SU-DHL-6 (cell line): Measurements from ENCODE around the gene PRDM16.

ENCODE experiments used
- H2AFZ ChIP-seq: fragments of 200-600 bp; sonication (generic); 2 replicates; pipeline ENCODE4 v1.6.1; 2014; ENCODE audit warnings: low read depth, mild to moderate bottlenecking, moderate library complexity, mixed read lengths, antibody characterized with exemption, low read length; ENCODE audit not compliant: severe bottlenecking
- H3F3A ChIP-seq: fragments of 200-600 bp; shearing (Covaris generic); 2 replicates; pipeline ENCODE4 v1.6.0; 2016; ENCODE audit warnings: antibody characterized with exemption, mild to moderate bottlenecking; ENCODE audit not compliant: insufficient read depth
- H3K27ac ChIP-seq: fragments of 200-600 bp; sonication (generic); 2 replicates; pipeline ENCODE4 v1.5.1; 2016; ENCODE audit warnings: low read depth, mild to moderate bottlenecking, low read length, moderate library complexity, mixed read lengths
- H3K27me3 ChIP-seq: fragments of 200-600 bp; sonication (generic), shearing (Covaris generic); 2 replicates; pipeline ENCODE4 v1.6.0; 2014; ENCODE audit warnings: mild to moderate bottlenecking, low read length
- H3K36me3 ChIP-seq: fragments of 200-600 bp; sonication (generic); 2 replicates; pipeline ENCODE4 v1.6.1; 2014; ENCODE audit warnings: mild to moderate bottlenecking, low read length, mixed read lengths
- H3K4me2 ChIP-seq: fragments of 300-600, 200-600 bp; shearing (Covaris generic), sonication (generic); 2 replicates; pipeline ENCODE4 v1.6.0; 2014; ENCODE audit warnings: low read length, low read depth, mild to moderate bottlenecking; ENCODE audit not compliant: poor library complexity, severe bottlenecking
- H3K4me3 ChIP-seq: fragments of 200-600 bp; sonication (generic); 2 replicates; pipeline ENCODE4 v1.5.1; 2014; ENCODE audit warnings: antibody characterized with exemption, low read length, mild to moderate bottlenecking, mixed read lengths; ENCODE audit not compliant: insufficient read depth, poor library complexity, severe bottlenecking
- H3K79me2 ChIP-seq: fragments of 200-600 bp; sonication (generic); 2 replicates; pipeline ENCODE4 v1.6.1; 2014; ENCODE audit warnings: mild to moderate bottlenecking, low read length, moderate library complexity; ENCODE audit not compliant: insufficient read depth
- H3K9ac ChIP-seq: fragments of 200-600 bp; sonication (generic); 2 replicates; pipeline ENCODE4 v1.7.0; 2014; ENCODE audit warnings: mild to moderate bottlenecking, low read length
- H3K9me2 ChIP-seq: fragments of 200-600 bp; sonication (generic); replicated peaks from 2 replicates; pipeline ENCODE4 v1.6.1; 2014; ENCODE audit warnings: low read length; ENCODE audit not compliant: insufficient read depth
- H3K9me3 ChIP-seq: fragments of 200-600 bp; sonication (generic); 2 replicates; pipeline ENCODE4 v1.6.1; 2014; ENCODE audit warnings: low read length, mixed read lengths; ENCODE audit not compliant: insufficient read depth
- H4K20me1 ChIP-seq: fragments of 200-600 bp; sonication (generic); 2 replicates; pipeline ENCODE4 v1.6.1; 2014; ENCODE audit warnings: low read depth, mild to moderate bottlenecking, antibody characterized with exemption, low read length, moderate library complexity, mixed read lengths
- CTCF ChIP-seq: fragments of 200-600 bp; sonication (generic); IDR thresholded peaks from one replicate; pipeline ENCODE4 v1.5.1; 2017; ENCODE audit warnings: antibody characterized with exemption, mild to moderate bottlenecking, low read length, moderate library complexity; ENCODE audit not compliant: insufficient read depth, poor library complexity, severe bottlenecking
- EZH2phosphoT487 ChIP-seq: fragments of 200-600 bp; sonication (generic), shearing (Covaris generic); conservative IDR thresholded peaks from 2 replicates; pipeline ENCODE4 v1.6.1; 2018; ENCODE audit warnings: mild to moderate bottlenecking, antibody characterized with exemption, low read length, moderate library complexity, mixed read lengths

Gene PRDM16

GRCh38 chr1:3255680-3256079 is 186.7 kb downstream of the PRDM16 start:
- Histone ChIP-seq H3K9me2 (no peaks in the 10 kb centered on the region), H3K9me3 (no peaks in the 10 kb centered on the region), H3K4me2 (no peak overlapping the region), H3F3A (no peaks in the 10 kb centered on the region), H4K20me1 (no peaks in the 10 kb centered on the region), H3K36me3 (no peaks in the 10 kb centered on the region), H3K27me3 (no peaks in the 10 kb centered on the region), H3K79me2 (no peaks in the 10 kb centered on the region), H2AFZ (no peak overlapping the region), H3K27ac (no peak overlapping the region), H3K4me3 (no peak overlapping the region), H3K9ac (no peak overlapping the region)
- TF ChIP-seq EZH2phosphoT487 (no peak), CTCF (no peak)

GRCh38 chr1:3257788-3258187 is 188.8 kb downstream of the PRDM16 start:
- no peaks in the 10 kb centered on the region for H4K20me1 ChIP-seq

GRCh38 chr1:3258386-3259003 is 189.5 kb downstream of the PRDM16 start:
- H4K20me1 ChIP-seq, result no peaks in the 10 kb centered on the region
- no peak for TF ChIP-seq CTCF
- TF ChIP-seq EZH2phosphoT487, result no peak
- no peaks in the 10 kb centered on the region for H3K79me2 ChIP-seq
- no peaks in the 10 kb centered on the region for H3K36me3 ChIP-seq
- H3K27me3 ChIP-seq, result no peaks in the 10 kb centered on the region
- no peak overlapping the region for H3K4me2 ChIP-seq
- no peaks in the 10 kb centered on the region for H3F3A ChIP-seq
- H3K27ac ChIP-seq, result no peak overlapping the region
- no peak overlapping the region for H3K4me3 ChIP-seq
- H3K9me2 ChIP-seq, result no peaks in the 10 kb centered on the region
- H3K9ac ChIP-seq, result no peak overlapping the region
- H3K9me3 ChIP-seq, result no peaks in the 10 kb centered on the region
- H2AFZ ChIP-seq, result no peak overlapping the region

More at GRCh38 chr1:3257788-3258187, 188.8 kb downstream of the PRDM16 start:
- no peak overlapping the region for H3K9ac ChIP-seq
- H3K27me3 ChIP-seq, result no peaks in the 10 kb centered on the region
- H3K79me2 ChIP-seq, result no peaks in the 10 kb centered on the region
- H2AFZ ChIP-seq, result no peak overlapping the region
- no peak overlapping the region for H3K27ac ChIP-seq
- H3K36me3 ChIP-seq, result no peaks in the 10 kb centered on the region
- H3K9me3 ChIP-seq, result no peaks in the 10 kb centered on the region
- no peaks in the 10 kb centered on the region for H3K9me2 ChIP-seq
- TF ChIP-seq CTCF (no peak), EZH2phosphoT487 (no peak)
- H3K4me2 ChIP-seq, result no peak overlapping the region
- H3K4me3 ChIP-seq, result no peak overlapping the region
- no peaks in the 10 kb centered on the region for H3F3A ChIP-seq
